Neutrophil (primary cell): ENCODE data around the gene ARHGAP25.
A peak's percentile ranks its signal among the peaks of the same experiment; 100 is the strongest.

Experiments used
- H3K27ac ChIP-seq: fragments of 200-600 bp; sonication (generic); 2 replicates; pipeline ENCODE4 v1.5.1; 2016; ENCODE audit warnings: mild to moderate bottlenecking, moderate library complexity
- H3K27me3 ChIP-seq: fragments of 200-600 bp; sonication (generic); 2 replicates; pipeline ENCODE4 v1.6.0; 2016; ENCODE audit warnings: mild to moderate bottlenecking
- H3K36me3 ChIP-seq: fragments of 200-600 bp; sonication (generic); 2 replicates; pipeline ENCODE4 v1.5.1; 2017
- H3K4me1 ChIP-seq, 2 experiments: fragments of 200-600 bp in 1 of 2; sonication (generic) in 1 of 2; 1 replicate in 1 of 2; 2 replicates in 1 of 2; pipeline versions ENCODE4 v1.5.1 to v1.6.1; 2013 to 2016; ENCODE audit warnings: low read depth in 1 of 2, low read length in 1 of 2, mild to moderate bottlenecking in 1 of 2, moderate library complexity in 1 of 2; ENCODE audit not compliant: control insufficient read depth in 1 of 2, insufficient read depth in 1 of 2
- H3K4me3 ChIP-seq, 2 experiments: fragments of 200-600 bp in 1 of 2; sonication (generic) in 1 of 2; 1 replicate in 1 of 2; 2 replicates in 1 of 2; pipeline ENCODE4 v1.5.1; 2013 to 2016; ENCODE audit warnings: low read depth in 1 of 2, low read length in 1 of 2, mild to moderate bottlenecking in 1 of 2, moderate library complexity in 1 of 2
- H3K9me3 ChIP-seq: fragments of 200-600 bp; sonication (generic); 2 replicates; pipeline ENCODE4 v1.5.1; 2016
- TF ChIP-seq, protein P1 (sequence below): fragments of 200-600 bp; sonication (generic); IDR thresholded peaks from 2 replicates; pipeline ENCODE4 v1.5.1; 2016; ENCODE audit warnings: antibody characterized with exemption

ARHGAP25 gene

GRCh38 chr2:68857202-68857845 is 122.7 kb downstream of the ARHGAP25 start:
- Histone ChIP-seq H3K4me1 (peaks cover 48 to 58% of the 10 kb centered on the region in 2 experiments), H3K9me3 (no peaks in the 10 kb centered on the region), H3K27ac (peak overlapping the region; percentile 84), H3K4me3 (no peak overlapping the region), H3K36me3 (no peaks in the 10 kb centered on the region), H3K27me3 (no peaks in the 10 kb centered on the region)
- TF ChIP-seq, protein P1, sequence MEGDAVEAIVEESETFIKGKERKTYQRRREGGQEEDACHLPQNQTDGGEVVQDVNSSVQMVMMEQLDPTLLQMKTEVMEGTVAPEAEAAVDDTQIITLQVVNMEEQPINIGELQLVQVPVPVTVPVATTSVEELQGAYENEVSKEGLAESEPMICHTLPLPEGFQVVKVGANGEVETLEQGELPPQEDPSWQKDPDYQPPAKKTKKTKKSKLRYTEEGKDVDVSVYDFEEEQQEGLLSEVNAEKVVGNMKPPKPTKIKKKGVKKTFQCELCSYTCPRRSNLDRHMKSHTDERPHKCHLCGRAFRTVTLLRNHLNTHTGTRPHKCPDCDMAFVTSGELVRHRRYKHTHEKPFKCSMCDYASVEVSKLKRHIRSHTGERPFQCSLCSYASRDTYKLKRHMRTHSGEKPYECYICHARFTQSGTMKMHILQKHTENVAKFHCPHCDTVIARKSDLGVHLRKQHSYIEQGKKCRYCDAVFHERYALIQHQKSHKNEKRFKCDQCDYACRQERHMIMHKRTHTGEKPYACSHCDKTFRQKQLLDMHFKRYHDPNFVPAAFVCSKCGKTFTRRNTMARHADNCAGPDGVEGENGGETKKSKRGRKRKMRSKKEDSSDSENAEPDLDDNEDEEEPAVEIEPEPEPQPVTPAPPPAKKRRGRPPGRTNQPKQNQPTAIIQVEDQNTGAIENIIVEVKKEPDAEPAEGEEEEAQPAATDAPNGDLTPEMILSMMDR, result no peak

GRCh38 chr2:68857855-68858456 is 123.3 kb downstream of the ARHGAP25 start:
- peak overlapping the region; percentile 84 for H3K27ac ChIP-seq
- TF ChIP-seq, protein P1, result no peak

DNA sequence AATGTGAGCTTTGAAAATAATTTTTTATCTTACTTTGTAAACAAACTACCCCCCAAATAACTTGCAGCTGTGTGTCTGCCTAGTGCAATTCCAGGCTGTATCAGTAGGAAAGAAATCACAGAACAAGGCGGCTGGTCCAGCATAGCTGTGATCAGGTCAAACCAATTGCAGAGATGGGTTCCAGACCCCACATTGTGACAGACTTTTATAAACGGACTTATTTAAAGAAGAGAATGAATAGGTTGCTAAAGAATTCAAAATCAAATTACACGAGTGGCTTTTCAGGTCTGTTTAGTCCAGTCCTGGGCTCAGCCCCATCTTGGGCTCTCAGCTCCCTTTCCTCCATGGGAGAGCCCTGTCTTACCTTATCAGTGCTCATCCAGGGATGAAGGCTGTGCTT is 125.5 kb downstream of the ARHGAP25 start:
- peak overlapping the region; percentile 88 for H3K27ac ChIP-seq
- TF ChIP-seq, protein P1, result no peak
- no peaks in the 10 kb centered on the region for H3K27me3 ChIP-seq
- H3K36me3 ChIP-seq, result no peaks in the 10 kb centered on the region
- H3K4me3 ChIP-seq, result no peak overlapping the region
- H3K4me1 ChIP-seq, result peaks cover 56 to 71% of the 10 kb centered on the region in 2 experiments
- H3K9me3 ChIP-seq, result no peaks in the 10 kb centered on the region

More at GRCh38 chr2:68857855-68858456, 123.3 kb downstream of the ARHGAP25 start:
- Histone ChIP-seq H3K27me3 (no peaks in the 10 kb centered on the region), H3K9me3 (no peaks in the 10 kb centered on the region), H3K4me3 (no peak overlapping the region), H3K36me3 (no peaks in the 10 kb centered on the region), H3K4me1 (peaks cover 54 to 64% of the 10 kb centered on the region in 2 experiments)

DNA sequence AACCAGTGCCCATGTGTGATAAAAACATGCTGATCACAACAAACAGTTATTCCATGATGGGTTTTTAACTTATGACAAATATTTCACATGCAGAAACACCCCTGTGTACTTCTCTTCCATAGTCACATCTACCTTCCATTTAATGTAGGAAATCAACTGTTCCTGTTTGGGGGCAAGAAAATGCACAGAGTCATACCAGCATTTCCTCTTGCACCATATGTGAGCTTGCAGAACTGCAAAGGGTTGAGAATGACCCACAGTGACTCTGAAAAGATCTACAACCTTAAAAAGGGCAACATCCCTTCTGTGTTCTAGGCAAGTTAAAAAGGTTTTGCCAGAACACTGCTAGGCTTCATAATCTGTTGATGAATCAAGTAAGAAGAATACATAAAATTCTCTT is 126.7 kb downstream of the ARHGAP25 start:
- no peaks in the 10 kb centered on the region for H3K36me3 ChIP-seq
- H3K9me3 ChIP-seq, result no peaks in the 10 kb centered on the region
- H3K27me3 ChIP-seq, result no peaks in the 10 kb centered on the region
- peaks cover 56 to 71% of the 10 kb centered on the region in 2 experiments for H3K4me1 ChIP-seq
- TF ChIP-seq, protein P1, result no peak
- H3K27ac ChIP-seq, result peak overlapping the region; percentile 88
- peak overlapping the region; percentile 35 to 42 for H3K4me3 ChIP-seq

- H3K27ac ChIP-seq, result peak overlapping the region; percentile 88
- H3K36me3 ChIP-seq, result no peaks in the 10 kb centered on the region
- H3K4me3 ChIP-seq, result no peak overlapping the region
- H3K9me3 ChIP-seq, result no peaks in the 10 kb centered on the region
- TF ChIP-seq, protein P1, result no peak
- no peaks in the 10 kb centered on the region for H3K27me3 ChIP-seq
- peaks cover 46 to 57% of the 10 kb centered on the region in 2 experiments for H3K4me1 ChIP-seq
Measured at GRCh38 chr2:68862889-68863288, 128.3 kb downstream of the ARHGAP25 start.
